Suppressor macrophage treated with lipopolysaccharide for 4 hours (primary cell): ENCODE data around the gene ITGB5.
A peak's percentile ranks its signal among the peaks of the same experiment; 100 is the strongest.

ENCODE experiments used
- DNase-seq: peaks from one replicate; pipeline ENCODE4 v3.0.0-alpha.2; 2020

ITGB5 gene

GRCh38 chr3:124747111-124747981 lies 139.8 kb downstream of the ITGB5 start:
- no peak for DNase-seq

DNA sequence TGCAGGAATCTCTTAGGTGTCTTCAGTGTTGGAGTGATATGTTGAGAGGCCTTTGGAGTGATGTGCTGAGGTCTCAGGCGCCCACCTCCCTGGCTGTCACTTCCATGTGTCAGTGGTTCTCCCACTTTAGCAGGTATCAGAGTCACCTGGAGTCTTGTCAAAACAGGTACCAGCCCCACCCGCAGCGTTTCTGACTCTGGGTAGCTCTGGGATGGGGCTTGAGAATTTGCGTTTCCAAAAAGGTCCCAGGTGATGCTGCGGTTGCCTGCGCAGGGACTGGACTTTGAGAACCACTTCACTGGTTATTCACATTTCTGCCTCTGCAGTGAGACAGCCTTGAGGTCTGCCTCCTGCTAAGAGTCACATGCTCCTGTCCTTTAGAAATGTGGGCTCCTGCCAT lies 141.4 kb downstream of the ITGB5 start:
- DNase-seq: no peak

DNA sequence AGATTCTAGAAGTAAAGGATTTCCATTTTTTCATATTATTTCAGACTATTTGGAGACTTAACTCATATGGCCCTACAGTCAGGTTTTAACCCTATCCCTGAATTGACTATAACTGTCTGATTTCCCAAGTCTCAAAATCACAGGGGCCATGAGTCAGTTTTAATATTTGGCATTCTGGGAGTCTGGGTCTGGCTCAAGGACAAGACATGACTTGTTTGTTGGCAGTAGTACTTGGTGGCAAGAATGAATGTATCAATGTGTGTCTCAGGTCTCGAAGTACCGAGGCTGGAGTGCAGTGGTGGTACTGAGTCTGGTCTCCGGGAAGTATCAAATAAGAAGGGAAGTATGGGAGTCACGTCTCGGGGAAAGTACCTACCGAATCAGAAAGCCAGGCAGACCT lies 146.1 kb downstream of the ITGB5 start:
- DNase-seq: no peak

GRCh38 chr3:124731760-124732159 lies 155.4 kb downstream of the ITGB5 start:
- DNase-seq: no peak

DNA sequence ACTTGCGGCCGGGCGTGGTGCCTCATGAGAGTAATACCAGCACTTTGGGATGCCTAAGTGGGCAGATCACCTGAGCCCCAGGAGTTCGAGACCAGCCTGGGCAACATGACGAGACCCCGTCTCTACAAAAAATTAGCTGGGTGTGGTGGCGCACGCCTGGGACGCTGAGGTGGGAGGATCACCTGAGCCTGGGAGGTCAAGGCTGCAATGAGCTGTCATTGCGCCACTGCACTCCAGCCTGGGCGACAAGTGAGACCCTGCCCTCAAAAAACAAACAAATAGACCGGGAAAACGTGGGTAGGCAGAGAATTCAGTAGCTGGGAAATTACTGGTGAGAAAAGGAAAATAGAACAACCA lies 156.2 kb downstream of the ITGB5 start:
- no peak for DNase-seq

DNA sequence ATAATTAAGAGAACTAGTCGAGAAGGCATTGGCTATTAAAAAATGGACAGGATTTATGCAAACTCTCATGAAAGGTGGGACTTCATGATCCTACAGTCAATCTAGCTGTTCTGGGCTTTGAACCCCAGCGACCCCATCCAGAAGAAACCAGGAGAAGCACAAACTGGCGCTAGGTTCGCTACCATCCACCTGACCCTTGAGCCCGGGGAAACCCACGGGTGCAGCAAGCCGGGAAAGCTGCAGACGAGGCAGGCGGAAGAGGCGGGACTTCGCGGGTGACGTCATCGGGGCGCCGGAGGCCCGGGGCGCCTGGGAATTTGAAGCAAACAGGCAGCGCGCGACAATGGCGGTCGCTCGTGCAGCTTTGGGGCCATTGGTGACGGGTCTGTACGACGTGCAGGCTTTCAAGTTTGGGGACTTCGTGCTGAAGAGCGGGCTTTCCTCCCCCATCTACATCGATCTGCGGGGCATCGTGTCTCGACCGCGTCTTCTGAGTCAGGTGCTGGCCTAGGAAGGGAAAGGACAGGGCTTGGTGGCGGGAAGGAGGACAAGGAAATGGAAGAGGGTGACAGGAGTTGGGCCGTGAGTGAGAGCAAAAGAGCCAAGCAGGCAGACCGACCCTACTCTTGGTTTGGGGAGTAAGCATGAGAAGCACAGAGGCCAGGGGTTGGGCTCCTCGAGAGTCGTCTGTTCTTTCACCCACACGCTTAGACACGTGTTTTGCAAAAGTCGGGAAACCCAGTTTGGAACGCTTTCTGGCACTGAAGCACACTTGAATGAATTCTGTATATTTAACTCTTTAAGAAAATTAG lies 156.8 kb downstream of the ITGB5 start, which contains the start of gene UMPS:
Gene UMPS, plus strand, starts transcription at position 324 of the 812 bp plus-strand sequence. Its CDS starts 20 bp downstream, at position 344.
- peak; percentile 93 for DNase-seq

GRCh38 chr3:124722589-124722988 lies 164.6 kb downstream of the ITGB5 start:
- no peak for DNase-seq

- DNase-seq: no peak
Observed at GRCh38 chr3:124714223-124714853, 172.8 kb downstream of the ITGB5 start.
